Measurements from ENCODE around the gene HAUS6. TPM values are rescaled to one million over a fixed set of nuclear protein-coding genes. Genes with fewer than 3 reads are reported as not detected.

Gene HAUS6
- total RNA-seq, 1 donor from 2014 or later: 16.0 TPM

DNA sequence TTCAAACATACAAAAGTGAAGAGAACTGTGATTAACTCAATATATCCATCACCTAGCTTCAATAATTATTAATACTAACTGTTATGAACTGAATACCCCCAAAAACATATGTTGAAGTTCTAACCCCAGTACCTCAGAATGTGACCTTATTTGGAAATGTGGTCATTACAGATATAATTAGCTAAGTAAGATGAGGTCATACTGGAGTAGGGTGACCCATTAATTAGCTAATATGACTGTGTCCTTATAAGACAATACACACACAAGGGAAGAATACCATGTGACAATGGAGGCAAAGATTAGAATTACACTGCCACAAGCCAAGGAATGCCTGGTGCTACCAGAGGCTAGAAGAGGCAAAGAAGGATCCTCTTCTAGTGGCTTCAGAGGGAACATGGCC lies 45.7 kb downstream of the HAUS6 start:
- Mint-ChIP-seq H3K4me1 (ENCODE audit: low read depth, unreplicated experiment) (peaks cover 2% of the 10 kb centered on the region), H3K36me3 (ENCODE audit: low read depth, unreplicated experiment) (peaks cover 11% of the 10 kb centered on the region), H3K9me3 (ENCODE audit: unreplicated experiment) (no peaks in the 10 kb centered on the region), H3K27me3 (ENCODE audit: low read depth, unreplicated experiment) (no peaks in the 10 kb centered on the region), H3K4me3 (ENCODE audit: unreplicated experiment) (no peak overlapping the region), H3K27ac (ENCODE audit: unreplicated experiment) (peak overlapping the region; percentile 69)
- Histone ChIP-seq H4K20me1 (ENCODE audit: insufficient read depth, low read length) (peaks cover 5% of the 10 kb centered on the region), H3K79me2 (ENCODE audit: insufficient read depth, low read length) (peaks cover 8% of the 10 kb centered on the region), H3K9me3 (ENCODE audit: insufficient read depth, low read depth, low read length) (no peaks in the 10 kb centered on the region), H3K4me2 (ENCODE audit: low read length) (no peak overlapping the region), H3K36me3 (ENCODE audit: insufficient read depth, low read length) (peaks cover 28% of the 10 kb centered on the region), H3K4me3 (ENCODE audit: insufficient read depth, low read depth, low read length) (no peak overlapping the region), H2AFZ (ENCODE audit: low read depth, low read length) (no peak overlapping the region), H3K4me1 (ENCODE audit: insufficient read depth, low read length) (no peaks in the 10 kb centered on the region), H3K27me3 (ENCODE audit: insufficient read depth, low read length) (no peaks in the 10 kb centered on the region), H3K9ac (ENCODE audit: low read length) (no peak overlapping the region), H3K27ac (ENCODE audit: low read depth, low read length) (no peak overlapping the region)
- no peak for DNase-seq (ENCODE audit: low read depth)
- TF ChIP-seq CTCF (IDR thresholded peaks at IDR 0.05; ENCODE audit: insufficient read depth, low read depth, low read length) (no peak), EZH2 (IDR thresholded peaks at IDR 0.05; ENCODE audit: insufficient read depth, low read length) (no peak)
- peak; percentile 65 for FAIRE-seq

- TF ChIP-seq CTCF (IDR thresholded peaks at IDR 0.05; ENCODE audit: insufficient read depth, low read depth, low read length) (no peak), EZH2 (IDR thresholded peaks at IDR 0.05; ENCODE audit: insufficient read depth, low read length) (no peak)
- peaks cover 3% of the 10 kb centered on the region for H3K36me3 ChIP-seq (ENCODE audit: insufficient read depth, low read length)
- Mint-ChIP-seq H3K4me1 (ENCODE audit: low read depth, unreplicated experiment) (peaks cover 10% of the 10 kb centered on the region), H3K36me3 (ENCODE audit: low read depth, unreplicated experiment) (no peaks in the 10 kb centered on the region), H3K27me3 (ENCODE audit: low read depth, unreplicated experiment) (no peaks in the 10 kb centered on the region), H3K27ac (ENCODE audit: unreplicated experiment) (peak overlapping the region; percentile 37), H3K9me3 (ENCODE audit: unreplicated experiment) (no peaks in the 10 kb centered on the region), H3K4me3 (ENCODE audit: unreplicated experiment) (peak overlapping the region; percentile 96)
- no peaks in the 10 kb centered on the region for H3K9me3 ChIP-seq (ENCODE audit: insufficient read depth, low read depth, low read length)
- H3K4me2 ChIP-seq (ENCODE audit: low read length): peak overlapping the region; percentile 91
- peak overlapping the region; percentile 93 for H3K9ac ChIP-seq (ENCODE audit: low read length)
- no peak overlapping the region for H2AFZ ChIP-seq (ENCODE audit: low read depth, low read length)
- H3K27me3 ChIP-seq (ENCODE audit: insufficient read depth, low read length): no peaks in the 10 kb centered on the region
- DNase-seq (ENCODE audit: low read depth): no peak
- H4K20me1 ChIP-seq (ENCODE audit: insufficient read depth, low read length): peaks cover 30% of the 10 kb centered on the region
- peaks cover 4% of the 10 kb centered on the region for H3K4me1 ChIP-seq (ENCODE audit: insufficient read depth, low read length)
- H3K27ac ChIP-seq (ENCODE audit: low read depth, low read length): peak overlapping the region; percentile 84
- FAIRE-seq: no peak
- H3K79me2 ChIP-seq (ENCODE audit: insufficient read depth, low read length): peaks cover 35% of the 10 kb centered on the region
- H3K4me3 ChIP-seq (ENCODE audit: insufficient read depth, low read depth, low read length): peak overlapping the region; percentile 95
These were observed 51.8 kb downstream of the HAUS6 start for GRCh38 chr9:19050637-19051591.
